ENCODE results near the gene SRD5A1. TPM values are rescaled to one million over a fixed set of nuclear protein-coding genes. Genes with fewer than 3 reads are reported as not detected.

Gene SRD5A1
- total RNA-seq, 1 experiment from 2014 or later, result 29.9 TPM

GRCh38 chr5:6713274-6714225, 80.3 kb downstream of the SRD5A1 start, which contains the start of gene TENT4A:
TENT4A (plus strand) TSS chr5:6713432; CDS start chr5:6713984, 552 bp downstream.
- no peak within 1 kb of the TSS for H2BK20ac ChIP-seq (ENCODE audit: low read depth, low read length, poor library complexity, severe bottlenecking)
- H3K4me2 ChIP-seq (ENCODE audit: insufficient read depth, insufficient read length, low read length), result peak within 1 kb of the TSS; percentile 87
- no peak within 1 kb of the TSS for H4K8ac ChIP-seq (replicated peaks; ENCODE audit: insufficient read length, low read depth, low read length)
- H3T11ph ChIP-seq (ENCODE audit: low read length), result no peak within 1 kb of the TSS
- Mint-ChIP-seq H3K36me3 (ENCODE audit: insufficient read depth in 1 of 3, low read depth in 3 of 3) (peaks cover 2 to 11% (median 6%) of the 10 kb centered on the region in 3 experiments; a peak in 3 of 7 replicates), H3K27ac (peak within 1 kb of the TSS in 2 of 3 experiments; percentile 87 to 92; a peak in 4 of 7 replicates), H3K9me3 (no peaks in the 10 kb centered on the region; a peak in 2 of 5 replicates), H3K27me3 (ENCODE audit: low read depth) (peaks cover 18% of the 10 kb centered on the region), H3K4me1 (peaks cover 31 to 44% of the 10 kb centered on the region in 2 experiments), H3K4me3 (peak within 1 kb of the TSS; percentile 79 to 90)
- H3K4me1 ChIP-seq (ENCODE audit: insufficient read depth, low read length), result no peaks in the 10 kb centered on the region; the same call in 1 of the 2 replicates
- no peak within 1 kb of the TSS for H3K27ac ChIP-seq (ENCODE audit: insufficient read length, low read depth, low read length)
- H2AFZ ChIP-seq (ENCODE audit: low read length), result no peak within 1 kb of the TSS
- no peak within 1 kb of the TSS for H4K91ac ChIP-seq (ENCODE audit: insufficient read length, low read depth, low read length)
- H4K20me1 ChIP-seq (ENCODE audit: control insufficient read depth, insufficient read depth, insufficient read length), result peaks cover 11% of the 10 kb centered on the region
- H4K5ac ChIP-seq (ENCODE audit: insufficient read length, low read depth, low read length), result no peak within 1 kb of the TSS
- H3K23me2 ChIP-seq (ENCODE audit: insufficient read length, low read depth, low read length, poor library complexity, severe bottlenecking), result peaks cover 11% of the 10 kb centered on the region
- no peak within 1 kb of the TSS for H3K23ac ChIP-seq (ENCODE audit: insufficient read length, low read depth, low read length)
- peaks cover 25% of the 10 kb centered on the region; the same call in 1 of the 2 replicates for H3K79me2 ChIP-seq (ENCODE audit: insufficient read depth, low read length)
- peak within 1 kb of the TSS; percentile 54 for H3K9ac ChIP-seq (ENCODE audit: extremely low read depth, insufficient read length, low read length)
- no peak within 1 kb of the TSS for H3K4ac ChIP-seq (ENCODE audit: low read depth, low read length)
- H3K79me1 ChIP-seq (ENCODE audit: insufficient read depth, low read depth, low read length, poor library complexity, severe bottlenecking), result peaks cover 19% of the 10 kb centered on the region
- no peaks in the 10 kb centered on the region for H3K27me3 ChIP-seq (ENCODE audit: insufficient read depth, low read length)
- peak within 1 kb of the TSS; percentile 79 for H3K14ac ChIP-seq (ENCODE audit: insufficient read depth, low read length)
- WGBS (ENCODE audit: extremely low coverage, insufficient read length, low lambda C conversion rate), result no CpG with 5 or more reads among the region's 174 CpGs
- no peak within 1 kb of the TSS for H2BK120ac ChIP-seq (ENCODE audit: low read depth, low read length, poor library complexity, severe bottlenecking)
- no peak within 1 kb of the TSS for H3K56ac ChIP-seq (ENCODE audit: insufficient read length, low read depth, low read length)
- DNase-seq, result no peak
- H2BK5ac ChIP-seq (ENCODE audit: insufficient read length, low read length), result no peak within 1 kb of the TSS
- no peak within 1 kb of the TSS for H2BK15ac ChIP-seq (ENCODE audit: low read depth, low read length)
- H2AK5ac ChIP-seq (ENCODE audit: insufficient read length, low read length), result no peak within 1 kb of the TSS
- H2BK12ac ChIP-seq (ENCODE audit: insufficient read length, low read depth, low read length), result no peak within 1 kb of the TSS
- peak within 1 kb of the TSS; percentile 53 for H3K18ac ChIP-seq (ENCODE audit: insufficient read length, low read depth, low read length)
- TF ChIP-seq CTCF (conservative IDR thresholded peaks at IDR 0.05), result no peak
- no peaks in the 10 kb centered on the region for H3K9me3 ChIP-seq (ENCODE audit: control insufficient read depth, low read depth, low read length)

Data from H9 (cell line).